Adrenal gland (tissue), 12 donors: ENCODE results near the gene HPS1. TPM values are rescaled to one million over a fixed set of nuclear protein-coding genes. Genes with fewer than 3 reads are reported as not detected.

Experiments used
- DNase-seq, 7 donors: peaks; one replicate each; pipeline ENCODE4 v3.0.0-alpha.2; 2019 to 2020
- H3K27ac ChIP-seq, 5 donors: fragments of 200-600 bp; sonication (generic) in 4 of 5; 1 replicate in 3 of 5; 2 replicates in 2 of 5; pipeline versions ENCODE4 v1.5.1 to v1.8.0; 2016 to 2020; ENCODE audit warnings: mild to moderate bottlenecking in 1 of 5
- H3K27me3 ChIP-seq: fragments of 200-600 bp; 2 replicates; pipeline ENCODE4 v1.8.0; 2021
- H3K36me3 ChIP-seq, 2 donors: fragments of 200-600 bp; replicated peaks in 1 of 2; 1 replicate in 1 of 2; 2 replicates in 1 of 2; pipeline versions ENCODE4 v1.5.1 to v1.8.0; 2018 to 2022
- H3K4me1 ChIP-seq, 2 donors: fragments of 200-600 bp; replicated peaks in 1 of 2; 1 replicate in 1 of 2; 2 replicates in 1 of 2; pipeline versions ENCODE4 v1.5.1 to v1.8.0; 2018 to 2021
- H3K4me3 ChIP-seq, 4 donors: fragments of 200-600 bp; sonication (generic) in 3 of 4; one replicate each; pipeline ENCODE4 v1.5.1; 2016 to 2018
- H3K9me3 ChIP-seq, 3 donors: fragments of 200-600 bp; sonication (generic) in 1 of 3; replicated peaks in 1 of 3; 1 replicate in 2 of 3; 2 replicates in 1 of 3; pipeline versions ENCODE4 v1.5.1 to v1.8.0; 2016 to 2021
- CTCF ChIP-seq, 6 experiments: fragments of 450-650 bp in 4 of 6; fragments of 200-600 bp in 2 of 6; sonication (generic) in 1 of 6; IDR thresholded peaks; 1 replicate in 5 of 6; 2 replicates in 1 of 6; pipeline versions ENCODE4 v1.5.1 to v1.8.0; 2016 to 2021; ENCODE audit warnings: antibody characterized with exemption in 6 of 6, mild to moderate bottlenecking in 2 of 6, moderate library complexity in 1 of 6
- POLR2A ChIP-seq, 2 donors: fragments of 450-650 bp; IDR thresholded peaks; one replicate each; pipeline ENCODE4 v1.6.1; 2017; ENCODE audit warnings: antibody characterized with exemption in 2 of 2, mild to moderate bottlenecking in 2 of 2, moderate library complexity in 1 of 2
- WGBS, 4 donors: extraction: QIAGEN DNeasy Blood & Tissue Kit in 2 of 4; methylation state at CpG; one replicate each; pipeline versions ENCODE4 v1.1.5 to v1.1.7; 2013 to 2017; 5-methylcytosine and 5-hydroxymethylcytosine counted together
- intact Hi-C, 2 donors: fragments of 100-400 bp; cut with DNase I; formaldehyde crosslinking; loops; one replicate each; pipeline versions ENCODE4 v1.14.1 to v1.15.0; 2022 to 2023
- polyA plus RNA-seq, 3 donors: library from polyadenylated mRNA; stranded (reverse); fragments of 200-250 nt in 2 of 3; fragments of 350-450 nt in 1 of 3; fragmentation: Illumina TruSeq in 1 of 3; extraction: RNeasy Lipid Tissue Mini Kit (QIAGEN cat#74804) in 1 of 3; gene quantifications; one replicate each; pipeline ENCODE4 v1.2.3, GENCODE V29; 2013 to 2014
- total RNA-seq, 9 donors: library from RNA; depleted of rRNA in 4 of 9; stranded (reverse); fragments of >200 nt in 4 of 9; fragments of 120-200 nt in 1 of 9; fragmentation: NEBNext Ultra II Directional in 1 of 9; extraction: Animal tissue kit (Norgen Biotek cat#: 25700) in 1 of 9; gene quantifications; one replicate each; pipeline versions ENCODE4 v1.1.0 to v1.2.4, GENCODE V29; 2013 to 2023
- donor health status: healthy with polysubstance abuse.
- donor health status: Bipolar disorder and iron deficiency.
- donor health status: DM: yes; HTN: yes; CAD: no.
- donor health status: DM: no; HTN: no; CAD: no.
- donor health status: DM: no; HTN: no; CAD: no.
- donor health status: DM: yes; HTN: yes; CAD: no.

HPS1 gene
- total and polyA plus RNA-seq, 12 donors: 28.6 to 95.6 (median 70.3) TPM

- H3K36me3 ChIP-seq: no peaks in the 10 kb centered on the region
- no peaks in the 10 kb centered on the region for H3K9me3 ChIP-seq
- no peak overlapping the region for H3K27ac ChIP-seq
- TF ChIP-seq POLR2A (IDR thresholded peaks at IDR 0.05) (no peak), CTCF (IDR thresholded peaks at IDR 0.05) (no peak)
- peak in 1 of 7 donors; percentile 16 for DNase-seq
- no peak overlapping the region for H3K4me3 ChIP-seq
- peaks cover 16 to 22% of the 10 kb centered on the region in 2 donors for H3K4me1 ChIP-seq
- H3K27me3 ChIP-seq: no peaks in the 10 kb centered on the region
- WGBS, 4 donors: 75 to 82% (median 80%) methylated on average over 1 of the region's 1 CpG
- intact Hi-C loops: no loop called here
Observed at GRCh38 chr10:98411768-98412167, 35.0 kb downstream of the HPS1 start.

- Histone ChIP-seq H3K4me1 (peaks cover 16 to 22% of the 10 kb centered on the region in 2 donors), H3K36me3 (no peaks in the 10 kb centered on the region), H3K4me3 (no peak overlapping the region), H3K27me3 (no peaks in the 10 kb centered on the region), H3K9me3 (no peaks in the 10 kb centered on the region), H3K27ac (no peak overlapping the region)
- TF ChIP-seq CTCF (IDR thresholded peaks at IDR 0.05) (no peak), POLR2A (IDR thresholded peaks at IDR 0.05) (no peak)
- intact Hi-C loops: no loop called here
- 80 to 93% (median 92%) methylated on average over 8 to 11 of the region's 11 CpGs for WGBS, 4 donors
- no peak for DNase-seq
Observed at GRCh38 chr10:98411166-98411565, 35.6 kb downstream of the HPS1 start.

GRCh38 chr10:98410759-98411158, 36.0 kb downstream of the HPS1 start:
- H3K4me3 ChIP-seq: no peak overlapping the region
- H3K9me3 ChIP-seq: no peaks in the 10 kb centered on the region
- no peak for TF ChIP-seq CTCF (IDR thresholded peaks at IDR 0.05)
- no peak for TF ChIP-seq POLR2A (IDR thresholded peaks at IDR 0.05)
- H3K27me3 ChIP-seq: no peaks in the 10 kb centered on the region
- no peak for DNase-seq
- no peaks in the 10 kb centered on the region for H3K36me3 ChIP-seq
- 83 to 94% (median 87%) methylated on average over 8 to 10 of the region's 10 CpGs for WGBS, 4 donors
- intact Hi-C loops: no loop called here
- no peak overlapping the region for H3K27ac ChIP-seq
- peaks cover 16 to 19% of the 10 kb centered on the region in 2 donors for H3K4me1 ChIP-seq

GRCh38 chr10:98410135-98410743, 36.5 kb downstream of the HPS1 start:
- TF ChIP-seq CTCF (IDR thresholded peaks at IDR 0.05) (no peak), POLR2A (IDR thresholded peaks at IDR 0.05) (no peak)
- intact Hi-C loops: no loop called here
- Histone ChIP-seq H3K27ac (no peak overlapping the region), H3K36me3 (no peaks in the 10 kb centered on the region), H3K27me3 (no peaks in the 10 kb centered on the region), H3K4me3 (no peak overlapping the region), H3K4me1 (peaks cover 13 to 14% of the 10 kb centered on the region in 2 donors), H3K9me3 (no peaks in the 10 kb centered on the region)
- no peak for DNase-seq
- 91 to 100% (median 95%) methylated on average over 3 to 4 of the region's 4 CpGs for WGBS, 4 donors
